Upper lobe of left lung (tissue), 6 donors: ENCODE data around the gene CMIP. TPM values are rescaled to one million over a fixed set of nuclear protein-coding genes. Genes with fewer than 3 reads are reported as not detected.

Source experiments
- ATAC-seq, 2 donors: fragments of 200-7000 bp; cut with Tn5 transposase; one replicate each; pipeline ENCODE4 v1.9.1; 2022; ENCODE audit warnings: mild to moderate bottlenecking in 2 of 2, moderate library complexity in 2 of 2; ENCODE audit not compliant: low FRiP score in 2 of 2
- DNase-seq, 2 donors: peaks; one replicate each; pipeline ENCODE4 v3.0.0-alpha.2; 2019 to 2020
- H3K27ac ChIP-seq, 4 donors: fragments of 200-600 bp; sonication (generic); one replicate each; pipeline ENCODE4 v1.5.1; 2016 to 2019
- H3K27me3 ChIP-seq, 4 donors: fragments of 200-600 bp; sonication (generic); one replicate each; pipeline ENCODE4 v1.5.1; 2017 to 2019
- H3K36me3 ChIP-seq, 4 donors: fragments of 200-600 bp; sonication (generic); one replicate each; pipeline ENCODE4 v1.5.1; 2016 to 2019
- H3K4me1 ChIP-seq, 4 donors: fragments of 200-600 bp; sonication (generic); one replicate each; pipeline ENCODE4 v1.5.1; 2018 to 2019
- H3K4me3 ChIP-seq, 4 donors: fragments of 200-600 bp; sonication (generic); one replicate each; pipeline ENCODE4 v1.5.1; 2017 to 2019; ENCODE audit warnings: mild to moderate bottlenecking in 2 of 4, moderate library complexity in 1 of 4
- H3K9me3 ChIP-seq, 4 donors: fragments of 200-600 bp; sonication (generic); one replicate each; pipeline ENCODE4 v1.5.1; 2018 to 2019
- CTCF ChIP-seq, 6 experiments: fragments of 450-650 bp in 4 of 6; fragments of 200-600 bp in 2 of 6; sonication (generic) in 2 of 6; IDR thresholded peaks; one replicate each; pipeline ENCODE4 v1.5.1; 2016 to 2019; ENCODE audit warnings: antibody characterized with exemption in 6 of 6
- EP300 ChIP-seq, 4 donors: sonication (generic); formaldehyde crosslinking; IDR thresholded peaks; one replicate each; pipeline ENCODE4 v1.5.1; 2017; ENCODE audit warnings: antibody characterized with exemption in 4 of 4, control low read depth in 2 of 4
- POLR2A ChIP-seq, 4 donors: fragments of 450-650 bp; IDR thresholded peaks; one replicate each; pipeline ENCODE4 v1.5.1; 2016 to 2017; ENCODE audit warnings: antibody characterized with exemption in 4 of 4, mild to moderate bottlenecking in 2 of 4
- POLR2AphosphoS5 ChIP-seq, 2 donors: sonication (generic); formaldehyde crosslinking; IDR thresholded peaks; one replicate each; pipeline ENCODE4 v1.5.1; 2017; ENCODE audit warnings: antibody characterized with exemption in 2 of 2
- WGBS, 2 donors: methylation state at CpG; one replicate each; pipeline ENCODE4 v1.1.5; 2017 to 2018; 5-methylcytosine and 5-hydroxymethylcytosine counted together
- total RNA-seq, 6 donors: library from RNA; depleted of rRNA in 4 of 6; stranded (reverse); fragments of >200 nt in 4 of 6; gene quantifications; one replicate each; pipeline versions ENCODE4 v1.1.0 to v1.2.1, GENCODE V29; 2016 to 2021
- donor health status: DM: no; HTN: no; CAD: no; lungs with moderate emphysema.
- donor health status: DM: no; HTN: yes; CAD: no; lungs with severe emphysema.

Gene CMIP
- total RNA-seq, 6 donors from 2014 or later = 48.3 to 109 (median 67.6) TPM

GRCh38 chr16:81558077-81558443 is 113.5 kb downstream of the CMIP start:
- DNase-seq (no peak), ATAC-seq (no peak)
- Histone ChIP-seq H3K4me1 (peaks cover 33 to 63% (median 38%) of the 10 kb centered on the region in 4 donors), H3K27ac (peak overlapping the region in 2 of 4 donors; percentile 27 to 59), H3K4me3 (no peak overlapping the region), H3K27me3 (no peaks in the 10 kb centered on the region), H3K9me3 (no peaks in the 10 kb centered on the region), H3K36me3 (no peaks in the 10 kb centered on the region)
- TF ChIP-seq CTCF (IDR thresholded peaks at IDR 0.05) (no peak), POLR2AphosphoS5 (IDR thresholded peaks at IDR 0.05) (no peak), EP300 (IDR thresholded peaks at IDR 0.05) (no peak), POLR2A (IDR thresholded peaks at IDR 0.05) (no peak)
- WGBS, 2 donors = 84 to 89% methylated on average over 15 of the region's 15 CpGs

DNA sequence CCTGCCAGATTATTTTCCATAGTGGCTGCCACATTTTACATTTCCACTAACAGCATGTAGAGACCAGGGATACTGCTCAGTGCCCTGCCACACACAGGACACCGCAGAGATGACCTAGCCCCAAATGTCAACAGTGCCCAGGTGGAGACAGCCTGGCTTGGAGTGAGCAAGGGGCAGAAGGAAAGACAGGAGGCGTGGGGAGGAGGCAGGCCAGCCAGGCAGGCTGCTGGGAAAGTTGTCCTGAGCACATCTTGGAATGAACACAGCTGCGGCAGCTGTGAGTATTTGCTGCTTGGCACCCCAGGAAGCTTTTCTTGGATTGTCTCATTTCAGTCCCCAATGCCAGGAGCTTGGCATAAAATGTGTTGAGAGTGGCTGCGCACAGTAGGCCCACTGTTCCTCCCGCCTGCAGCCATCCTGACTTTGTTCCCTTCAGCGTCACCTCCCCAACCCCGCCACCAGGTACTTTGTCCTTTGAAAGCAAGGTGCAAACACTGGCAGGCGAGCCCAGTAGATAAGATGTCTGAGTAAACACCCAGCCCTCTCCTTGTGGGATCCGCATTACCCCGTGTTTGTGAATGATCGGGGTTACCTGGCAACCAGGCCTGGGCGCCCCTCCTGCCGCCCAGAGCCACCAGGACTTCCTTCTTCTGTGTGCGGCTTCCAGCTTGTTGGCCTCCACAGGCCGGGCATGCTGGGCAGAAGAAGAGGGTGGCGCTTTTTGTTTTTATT is 114.0 kb downstream of the CMIP start:
- TF ChIP-seq EP300 (IDR thresholded peaks at IDR 0.05) (no peak), CTCF (IDR thresholded peaks at IDR 0.05) (peak in 2 of 6 experiments; percentile 11 to 45), POLR2AphosphoS5 (IDR thresholded peaks at IDR 0.05) (peak in 1 of 2 donors; percentile 19), POLR2A (IDR thresholded peaks at IDR 0.05) (no peak)
- DNase-seq (peak; percentile 84), ATAC-seq (peak; percentile 85 to 86)
- Histone ChIP-seq H3K4me1 (peaks cover 28 to 61% (median 33%) of the 10 kb centered on the region in 4 donors), H3K27me3 (no peaks in the 10 kb centered on the region), H3K27ac (peak overlapping the region; percentile 16 to 59 (median 36)), H3K4me3 (no peak overlapping the region), H3K36me3 (no peaks in the 10 kb centered on the region), H3K9me3 (no peaks in the 10 kb centered on the region)
- WGBS, 2 donors = 37 to 42% methylated on average over 16 of the region's 16 CpGs

DNA sequence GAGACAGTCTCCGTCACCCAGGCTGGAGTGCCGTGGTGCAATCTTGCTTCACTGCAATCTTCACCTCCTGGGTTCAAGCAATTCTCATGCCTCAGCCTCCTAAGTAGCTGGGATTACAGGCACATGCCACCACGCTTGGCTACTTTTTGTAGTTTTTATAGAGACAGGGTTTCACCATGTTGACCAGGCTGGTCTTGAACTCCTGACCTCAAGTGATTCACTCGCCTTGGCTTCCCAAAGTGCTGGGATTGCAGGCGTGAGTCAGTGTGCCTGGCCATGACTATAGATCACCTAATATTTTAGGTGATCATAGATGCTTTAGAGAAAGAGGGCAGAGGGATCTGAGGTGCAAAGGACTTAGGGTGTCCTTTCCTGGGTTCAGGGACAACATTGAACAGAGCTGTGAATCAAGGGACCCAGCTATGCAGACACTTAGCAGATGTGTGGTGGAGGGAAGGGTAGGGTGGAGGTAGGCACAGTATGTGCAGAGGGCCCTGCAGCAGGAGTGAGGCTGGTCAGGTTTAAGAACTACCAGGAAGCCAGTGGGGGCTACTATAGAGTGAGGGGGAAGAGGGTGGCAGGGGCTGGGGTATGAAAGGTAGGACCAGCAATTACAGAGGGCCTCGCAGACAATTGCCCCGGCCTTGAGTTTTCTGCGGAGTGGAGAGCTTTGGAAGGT is 116.5 kb downstream of the CMIP start:
- DNase-seq (no peak), ATAC-seq (no peak)
- Histone ChIP-seq H3K9me3 (no peaks in the 10 kb centered on the region), H3K27me3 (no peaks in the 10 kb centered on the region), H3K4me1 (peaks cover 14 to 52% (median 22%) of the 10 kb centered on the region in 4 donors), H3K4me3 (no peak overlapping the region), H3K27ac (no peak overlapping the region), H3K36me3 (no peaks in the 10 kb centered on the region)
- TF ChIP-seq POLR2A (IDR thresholded peaks at IDR 0.05) = no peak
- TF ChIP-seq CTCF (IDR thresholded peaks at IDR 0.05) = no peak
- TF ChIP-seq POLR2AphosphoS5 (IDR thresholded peaks at IDR 0.05) = no peak
- TF ChIP-seq EP300 (IDR thresholded peaks at IDR 0.05) = no peak
- 85 to 94% methylated on average over 8 of the region's 8 CpGs for WGBS, 2 donors

DNA sequence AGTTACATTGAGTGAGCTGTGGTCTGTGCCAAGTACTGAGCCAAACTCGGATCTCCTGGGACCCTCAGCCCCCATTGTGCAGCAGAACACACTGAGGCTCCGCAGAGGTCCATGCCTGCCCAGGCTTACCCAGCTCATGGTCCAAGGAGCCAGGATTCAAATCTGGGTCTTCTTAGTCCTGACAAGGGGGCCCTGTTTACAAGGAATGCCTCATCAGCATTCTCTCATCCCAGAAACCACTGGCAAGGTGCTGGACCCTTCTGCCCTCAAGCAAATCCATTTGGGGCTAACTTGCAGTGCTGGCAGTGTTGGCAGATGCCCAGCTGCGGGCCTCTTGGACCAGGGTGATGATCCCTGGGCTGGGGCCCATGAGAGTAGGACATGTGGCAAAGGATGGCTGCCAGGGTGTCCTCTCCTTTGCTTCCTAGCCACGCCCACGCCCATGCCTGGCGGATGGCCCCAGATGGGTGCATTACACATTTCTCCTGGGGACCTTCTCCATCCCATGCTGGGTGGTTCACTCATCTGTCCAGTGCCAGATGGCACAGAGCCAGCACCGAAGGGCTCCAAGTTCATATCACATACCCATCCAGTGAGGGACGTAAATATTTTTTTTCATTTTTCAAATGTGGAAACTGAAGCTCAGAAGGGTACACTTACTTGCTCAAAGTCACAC is 117.7 kb downstream of the CMIP start:
- Histone ChIP-seq H3K9me3 (no peaks in the 10 kb centered on the region), H3K27ac (no peak overlapping the region), H3K36me3 (no peaks in the 10 kb centered on the region), H3K4me1 (peaks cover 14 to 49% (median 22%) of the 10 kb centered on the region in 4 donors), H3K27me3 (no peaks in the 10 kb centered on the region), H3K4me3 (no peak overlapping the region)
- ATAC-seq = no peak
- no peak for DNase-seq
- 64 to 81% methylated on average over 4 to 8 of the region's 8 CpGs for WGBS, 2 donors
- TF ChIP-seq EP300 (IDR thresholded peaks at IDR 0.05) (no peak), POLR2AphosphoS5 (IDR thresholded peaks at IDR 0.05) (no peak), CTCF (IDR thresholded peaks at IDR 0.05) (no peak), POLR2A (IDR thresholded peaks at IDR 0.05) (no peak)
